Hematopoietic multipotent progenitor cell treated with erythropoietin and hydrocortisone succinate and interleukin-3 and kit ligand, for 4 days (in vitro differentiated cells): ENCODE measurements around the gene EIF2B2.
"Not testable (repeated sequence)": the region's sequence is repeated elsewhere in the genome, so short reads cannot be mapped to it uniquely, and the experiment has no call there.

Source experiments
- DNase-seq: peaks from one replicate; pipeline ENCODE4 v3.0.0-alpha.2; 2015

EIF2B2 gene

GRCh38 chr14:74974364-74975058, 28.2 kb upstream of the EIF2B2 start:
- no peak for DNase-seq

- no peak for DNase-seq
These were observed 27.5 kb upstream of the EIF2B2 start for GRCh38 chr14:74975059-74975810.

- no peak for DNase-seq
These were observed 26.2 kb upstream of the EIF2B2 start for GRCh38 chr14:74976264-74977113.

GRCh38 chr14:74977164-74977900, 25.4 kb upstream of the EIF2B2 start:
- no peak for DNase-seq

- DNase-seq = no peak
These were observed 24.8 kb upstream of the EIF2B2 start for GRCh38 chr14:74977901-74978385.

GRCh38 chr14:74978416-74978947, 24.2 kb upstream of the EIF2B2 start:
- DNase-seq = no peak

GRCh38 chr14:74979029-74979428, 23.7 kb upstream of the EIF2B2 start:
- DNase-seq = no peak

GRCh38 chr14:74979442-74980397, 23.0 kb upstream of the EIF2B2 start:
- DNase-seq = peak; percentile 28

GRCh38 chr14:74980398-74980730, 22.4 kb upstream of the EIF2B2 start:
- DNase-seq = no peak

- DNase-seq = no peak
These were observed 21.8 kb upstream of the EIF2B2 start for GRCh38 chr14:74980731-74981461.

- DNase-seq = no peak
These were observed 21.3 kb upstream of the EIF2B2 start for GRCh38 chr14:74981462-74981782.

GRCh38 chr14:74981833-74982232, 20.9 kb upstream of the EIF2B2 start:
- no peak for DNase-seq

- no peak for DNase-seq
These were observed 20.1 kb upstream of the EIF2B2 start for GRCh38 chr14:74982661-74983060.

- DNase-seq = no peak
These were observed 19.4 kb upstream of the EIF2B2 start for GRCh38 chr14:74983343-74983742.

- DNase-seq = no peak
These were observed 18.3 kb upstream of the EIF2B2 start for GRCh38 chr14:74984236-74985027.

- DNase-seq = no peak
These were observed 17.8 kb upstream of the EIF2B2 start for GRCh38 chr14:74985028-74985310.

- DNase-seq = no peak
These were observed 16.9 kb upstream of the EIF2B2 start for GRCh38 chr14:74985806-74986205.

- DNase-seq = no peak
These were observed 14.6 kb upstream of the EIF2B2 start for GRCh38 chr14:74988131-74988530.

GRCh38 chr14:74988993-74989392, 13.7 kb upstream of the EIF2B2 start:
- DNase-seq = no peak

- not testable (repeated sequence) for DNase-seq
These were observed 8.5 kb upstream of the EIF2B2 start for GRCh38 chr14:74994182-74994581.
